Panc1 (cell line): Measurements from ENCODE around the gene CRTC1. TPM values are rescaled to one million over a fixed set of nuclear protein-coding genes. Genes with fewer than 3 reads are reported as not detected.

Source experiments
- ATAC-seq: fragments of 200-7000 bp; cut with Tn5 transposase; 2 replicates; pipeline ENCODE4 v1.9.1; 2020; ENCODE audit warnings: mild to moderate bottlenecking, moderate library complexity
- BruUV-seq: library from RNA; stranded (reverse); fragments of 400-500 nt; replicated peaks from 2 replicates; lab custom pipeline; 2021; lab: Mats Ljungman, UMichigan
- CTCF ChIA-PET: fragments of 300-600 bp; sonication (Branson Sonifier 250); formaldehyde crosslinking; loops from one replicate; lab custom pipeline; 2022; ENCODE audit warnings: antibody characterized with exemption; lab: Charles Lee
- POLR2A ChIA-PET: fragments of 300-600 bp; sonication (Branson Sonifier 250); formaldehyde crosslinking; loops from one replicate; lab custom pipeline; 2022; ENCODE audit warnings: antibody characterized with exemption; lab: Charles Lee
- DNase-seq: peaks from one replicate; pipeline ENCODE4 v3.0.0-alpha.2; 2010; ENCODE audit warnings: low read depth, low spot score
- H3K27ac ChIP-seq: 2 replicates; pipeline ENCODE4 v1.5.1; 2011; ENCODE audit warnings: mild to moderate bottlenecking, low read length, inconsistent platforms
- H3K27me3 ChIP-seq: fragments of 200-500 bp; sonication (Bioruptor generic); 2 replicates; pipeline ENCODE4 v1.6.0; 2014; ENCODE audit warnings: low read length, inconsistent platforms; ENCODE audit not compliant: control insufficient read depth, insufficient read depth
- H3K36me3 ChIP-seq: fragments of 200-500 bp; sonication (Bioruptor generic); 2 replicates; pipeline ENCODE4 v1.5.1; 2014; ENCODE audit warnings: inconsistent platforms, mild to moderate bottlenecking, low read length, moderate library complexity; ENCODE audit not compliant: control insufficient read depth, insufficient read depth
- H3K4me1 ChIP-seq: 2 replicates; pipeline ENCODE4 v1.5.1; 2011; ENCODE audit warnings: inconsistent platforms, mild to moderate bottlenecking, low read length, moderate library complexity; ENCODE audit not compliant: control insufficient read depth, insufficient read depth
- H3K4me3 ChIP-seq, 2 experiments: 2 replicates each; pipeline ENCODE4 v1.5.1; 2011 to 2012; ENCODE audit warnings: low read depth in 2 of 2, low read length in 2 of 2, mild to moderate bottlenecking in 2 of 2, inconsistent platforms in 1 of 2, moderate library complexity in 1 of 2
- H3K9me3 ChIP-seq: fragments of 200-500 bp; sonication (Bioruptor generic); 2 replicates; pipeline ENCODE4 v1.5.1; 2014; ENCODE audit warnings: low read depth, mild to moderate bottlenecking, inconsistent platforms, low read length, moderate library complexity; ENCODE audit not compliant: control insufficient read depth, insufficient read depth
- POLR2AphosphoS5 ChIP-seq: IDR thresholded peaks from 2 replicates; pipeline ENCODE4 v1.6.1; 2012; ENCODE audit warnings: mild to moderate bottlenecking, low read depth, low read length, moderate library complexity
- SIN3A ChIP-seq: IDR thresholded peaks from 2 replicates; pipeline ENCODE4 v1.6.1; 2012; ENCODE audit warnings: low read depth, mild to moderate bottlenecking, low read length, moderate library complexity, borderline replicate concordance; ENCODE audit not compliant: insufficient read depth
- TCF7L2 ChIP-seq: IDR thresholded peaks from 2 replicates; pipeline ENCODE4 v1.6.1; 2011; ENCODE audit warnings: mild to moderate bottlenecking, low read depth, low read length, inconsistent platforms
- in situ Hi-C: cut with HindIII; loops from 2 replicates; pipeline ENCODE4 v1.10.0; 2016; ENCODE audit warnings: low sequenced_read_pairs, low pct_unique_long_range_greater_than_20kb
- intact Hi-C: fragments of 100-400 bp; cut with micrococcal nuclease; formaldehyde crosslinking; loops from one replicate; pipeline ENCODE4 v1.10.0; 2022; ENCODE audit not compliant: unreplicated experiment
- total RNA-seq: library from RNA; stranded (reverse); gene quantifications from one replicate; pipeline ENCODE4 v1.2.1, GENCODE V29; 2021; ENCODE audit not compliant: unreplicated experiment
- TF ChIP-seq, protein P1 (sequence below): fragments of 450-650 bp; IDR thresholded peaks from 2 replicates; pipeline ENCODE4 v1.5.1; 2017; ENCODE audit warnings: mild to moderate bottlenecking
- TF ChIP-seq, protein P2 (sequence below), 2 experiments: IDR thresholded peaks; 2 replicates each; pipeline ENCODE4 v1.6.1; 2011 to 2012; ENCODE audit warnings: low read depth in 2 of 2, control low read depth in 1 of 2, low read length in 1 of 2, mild to moderate bottlenecking in 1 of 2, moderate library complexity in 1 of 2; ENCODE audit not compliant: insufficient read depth in 1 of 2

Gene CRTC1
- total RNA-seq, 1 experiment from 2014 or later, result 18.2 TPM

DNA sequence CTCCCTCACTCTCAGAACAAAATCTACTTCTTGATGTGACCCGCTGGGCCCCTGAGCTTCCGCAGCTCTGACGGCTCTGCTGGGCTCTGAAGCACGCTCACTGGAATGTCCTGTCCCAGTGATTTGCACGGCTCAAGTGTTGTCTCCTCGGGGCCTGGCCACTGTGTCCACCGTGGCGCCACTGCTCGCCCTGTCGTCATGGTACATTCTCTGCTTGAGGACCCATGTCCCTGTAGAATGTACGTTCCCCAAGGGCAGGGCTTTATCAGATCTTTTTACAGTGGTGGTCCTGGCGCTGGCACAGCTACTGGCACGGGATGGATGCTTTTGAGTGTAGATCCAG, 34.5 kb upstream of the CRTC1 start:
- in situ Hi-C loops (no loop called here), intact Hi-C loops (no loop called here)
- DNase-seq (no peak), ATAC-seq (no peak)
- Histone ChIP-seq H3K4me3 (no peak overlapping the region), H3K4me1 (no peaks in the 10 kb centered on the region), H3K9me3 (no peaks in the 10 kb centered on the region), H3K27ac (no peak overlapping the region), H3K36me3 (no peaks in the 10 kb centered on the region), H3K27me3 (no peaks in the 10 kb centered on the region)
- ChIA-PET POLR2A (interaction anchor here (0.6 kb wide), 1 partner anchor 28 kb away, joined by 7 read pairs; no protein-coding TSS in a partner anchor), CTCF (interaction anchor here (0.5 kb wide), 2 partner anchors 20 to 24 kb away, joined by 6 read pairs; no protein-coding TSS in a partner anchor)
- no TSS peak for BruUV-seq
- TF ChIP-seq SIN3A (no peak), POLR2AphosphoS5 (no peak), TCF7L2 (no peak)
- TF ChIP-seq, protein P1, sequence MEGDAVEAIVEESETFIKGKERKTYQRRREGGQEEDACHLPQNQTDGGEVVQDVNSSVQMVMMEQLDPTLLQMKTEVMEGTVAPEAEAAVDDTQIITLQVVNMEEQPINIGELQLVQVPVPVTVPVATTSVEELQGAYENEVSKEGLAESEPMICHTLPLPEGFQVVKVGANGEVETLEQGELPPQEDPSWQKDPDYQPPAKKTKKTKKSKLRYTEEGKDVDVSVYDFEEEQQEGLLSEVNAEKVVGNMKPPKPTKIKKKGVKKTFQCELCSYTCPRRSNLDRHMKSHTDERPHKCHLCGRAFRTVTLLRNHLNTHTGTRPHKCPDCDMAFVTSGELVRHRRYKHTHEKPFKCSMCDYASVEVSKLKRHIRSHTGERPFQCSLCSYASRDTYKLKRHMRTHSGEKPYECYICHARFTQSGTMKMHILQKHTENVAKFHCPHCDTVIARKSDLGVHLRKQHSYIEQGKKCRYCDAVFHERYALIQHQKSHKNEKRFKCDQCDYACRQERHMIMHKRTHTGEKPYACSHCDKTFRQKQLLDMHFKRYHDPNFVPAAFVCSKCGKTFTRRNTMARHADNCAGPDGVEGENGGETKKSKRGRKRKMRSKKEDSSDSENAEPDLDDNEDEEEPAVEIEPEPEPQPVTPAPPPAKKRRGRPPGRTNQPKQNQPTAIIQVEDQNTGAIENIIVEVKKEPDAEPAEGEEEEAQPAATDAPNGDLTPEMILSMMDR, result no peak
- TF ChIP-seq, protein P2, sequence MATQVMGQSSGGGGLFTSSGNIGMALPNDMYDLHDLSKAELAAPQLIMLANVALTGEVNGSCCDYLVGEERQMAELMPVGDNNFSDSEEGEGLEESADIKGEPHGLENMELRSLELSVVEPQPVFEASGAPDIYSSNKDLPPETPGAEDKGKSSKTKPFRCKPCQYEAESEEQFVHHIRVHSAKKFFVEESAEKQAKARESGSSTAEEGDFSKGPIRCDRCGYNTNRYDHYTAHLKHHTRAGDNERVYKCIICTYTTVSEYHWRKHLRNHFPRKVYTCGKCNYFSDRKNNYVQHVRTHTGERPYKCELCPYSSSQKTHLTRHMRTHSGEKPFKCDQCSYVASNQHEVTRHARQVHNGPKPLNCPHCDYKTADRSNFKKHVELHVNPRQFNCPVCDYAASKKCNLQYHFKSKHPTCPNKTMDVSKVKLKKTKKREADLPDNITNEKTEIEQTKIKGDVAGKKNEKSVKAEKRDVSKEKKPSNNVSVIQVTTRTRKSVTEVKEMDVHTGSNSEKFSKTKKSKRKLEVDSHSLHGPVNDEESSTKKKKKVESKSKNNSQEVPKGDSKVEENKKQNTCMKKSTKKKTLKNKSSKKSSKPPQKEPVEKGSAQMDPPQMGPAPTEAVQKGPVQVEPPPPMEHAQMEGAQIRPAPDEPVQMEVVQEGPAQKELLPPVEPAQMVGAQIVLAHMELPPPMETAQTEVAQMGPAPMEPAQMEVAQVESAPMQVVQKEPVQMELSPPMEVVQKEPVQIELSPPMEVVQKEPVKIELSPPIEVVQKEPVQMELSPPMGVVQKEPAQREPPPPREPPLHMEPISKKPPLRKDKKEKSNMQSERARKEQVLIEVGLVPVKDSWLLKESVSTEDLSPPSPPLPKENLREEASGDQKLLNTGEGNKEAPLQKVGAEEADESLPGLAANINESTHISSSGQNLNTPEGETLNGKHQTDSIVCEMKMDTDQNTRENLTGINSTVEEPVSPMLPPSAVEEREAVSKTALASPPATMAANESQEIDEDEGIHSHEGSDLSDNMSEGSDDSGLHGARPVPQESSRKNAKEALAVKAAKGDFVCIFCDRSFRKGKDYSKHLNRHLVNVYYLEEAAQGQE (IDR thresholded peaks at IDR 0.05; ENCODE audit: insufficient read depth in 1 of 2, low read depth in 2 of 2, low read length in 1 of 2), result no peak

DNA sequence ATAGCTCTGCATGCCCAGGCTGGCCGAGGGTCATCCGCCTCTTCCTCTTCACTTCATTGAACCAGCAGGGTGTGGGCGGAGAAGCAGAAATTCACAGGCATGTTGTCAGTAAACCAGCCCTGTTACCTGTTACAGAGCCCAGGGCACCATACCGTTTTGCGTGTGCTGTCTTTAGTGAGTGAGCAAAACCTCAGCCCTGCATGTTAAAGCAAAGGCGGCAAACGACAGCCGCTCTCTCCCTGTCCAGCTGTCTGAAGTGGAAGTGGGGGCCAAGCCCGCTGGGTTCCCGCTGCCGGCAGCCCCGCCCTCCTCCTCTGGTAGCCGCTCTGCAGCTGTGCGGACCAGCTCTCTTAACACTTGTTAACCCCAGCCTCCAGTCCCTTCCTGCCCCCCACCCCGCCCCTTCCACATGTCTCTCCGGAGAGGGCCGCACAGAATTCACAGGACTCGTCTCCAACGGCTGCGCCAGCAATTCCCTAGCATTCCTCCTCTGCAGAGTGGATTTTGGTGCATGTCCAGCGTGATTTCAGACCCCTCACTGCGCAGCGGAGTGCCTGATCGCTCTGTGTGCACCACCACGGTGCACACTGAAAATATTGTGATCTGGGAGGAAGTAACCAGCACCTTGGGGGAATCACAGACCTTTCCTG, 34.0 kb upstream of the CRTC1 start:
- Histone ChIP-seq H3K9me3 (no peaks in the 10 kb centered on the region), H3K4me3 (no peak overlapping the region), H3K4me1 (no peaks in the 10 kb centered on the region), H3K27ac (no peak overlapping the region), H3K27me3 (no peaks in the 10 kb centered on the region), H3K36me3 (no peaks in the 10 kb centered on the region)
- in situ Hi-C loops (no loop called here), intact Hi-C loops (no loop called here)
- ATAC-seq (no peak), DNase-seq (no peak)
- POLR2A ChIA-PET, result interaction anchor here (0.6 kb wide), 1 partner anchor 29 kb away, joined by 7 read pairs; no protein-coding TSS in a partner anchor
- BruUV-seq, result no TSS peak
- no peak for TF ChIP-seq TCF7L2
- TF ChIP-seq POLR2AphosphoS5, result no peak
- no peak for TF ChIP-seq SIN3A
- TF ChIP-seq, protein P1, result no peak
- TF ChIP-seq, protein P2 (IDR thresholded peaks at IDR 0.05; ENCODE audit: insufficient read depth in 1 of 2, low read depth in 2 of 2, low read length in 1 of 2), result no peak
- CTCF ChIA-PET, result interaction anchor here (0.5 kb wide), 1 partner anchor 23 kb away, joined by 6 read pairs; no protein-coding TSS in a partner anchor
